ENCODE results near the gene PDE7B. TPM values are rescaled to one million over a fixed set of nuclear protein-coding genes. Genes with fewer than 3 reads are reported as not detected.

Gene PDE7B
- total and polyA plus RNA-seq, 2 of the 8 experiments (the other 6 are each of a cell fraction or from before 2014, with no cell fraction given): not detected

GRCh38 chr6:135866445-135867123, 15.1 kb downstream of the PDE7B start:
- H4K20me1 ChIP-seq (replicated peaks in 1 of 2; ENCODE audit: control insufficient read depth in 1 of 2, insufficient read depth in 2 of 2, low read length in 2 of 2): no peaks in the 10 kb centered on the region
- H2BK120ac ChIP-seq (replicated peaks; ENCODE audit: low read depth, low read length): no peak overlapping the region
- H3K79me2 ChIP-seq (ENCODE audit: control insufficient read depth in 1 of 2, insufficient read depth in 2 of 2, low read length in 2 of 2): no peaks in the 10 kb centered on the region
- no peak overlapping the region for H3K14ac ChIP-seq (ENCODE audit: insufficient read length)
- H3K9ac ChIP-seq (replicated peaks in 1 of 4; ENCODE audit: extremely low read depth in 1 of 4, low read depth in 3 of 4, low read length in 3 of 4): no peak overlapping the region
- ChIA-PET CTCF (ENCODE audit: partially characterized antibody) (no interaction called here), POLR2A (ENCODE audit: partially characterized antibody) (no interaction called here)
- DNase-seq (ENCODE audit: low read depth in 1 of 2, low spot score in 2 of 2) (no peak), FAIRE-seq (no peak)
- no peak overlapping the region for H2BK15ac ChIP-seq (ENCODE audit: low read length)
- no peaks in the 10 kb centered on the region for H3K36me3 ChIP-seq (ENCODE audit: control insufficient read depth in 2 of 4, insufficient read depth in 4 of 4, low read length in 3 of 4)
- H2AK5ac ChIP-seq (ENCODE audit: low read depth, low read length): no peak overlapping the region
- H3K4me2 ChIP-seq (ENCODE audit: insufficient read depth in 1 of 2, low read depth in 2 of 2, low read length in 2 of 2): no peak overlapping the region
- no peak overlapping the region for H3K4ac ChIP-seq (replicated peaks; ENCODE audit: insufficient read length, low read depth, low read length)
- H3K23me2 ChIP-seq (ENCODE audit: low read depth, low read length): no peaks in the 10 kb centered on the region
- no peak overlapping the region for H2AFZ ChIP-seq (ENCODE audit: low read length)
- H4K8ac ChIP-seq (ENCODE audit: extremely low read depth, insufficient read depth, low read length): no peak overlapping the region
- H3K18ac ChIP-seq (ENCODE audit: extremely low read depth, low read length): no peak overlapping the region
- H3K4me3 ChIP-seq (ENCODE audit: extremely low read depth in 1 of 4, insufficient read depth in 2 of 4, low read depth in 3 of 4, low read length in 4 of 4): no peak overlapping the region
- H3K27ac ChIP-seq (ENCODE audit: low read depth, low read length): no peak overlapping the region
- H4K91ac ChIP-seq (replicated peaks; ENCODE audit: insufficient read length, low read length): no peak overlapping the region
- H3K4me1 ChIP-seq (replicated peaks in 1 of 4; ENCODE audit: control insufficient read depth in 3 of 4, insufficient read depth in 4 of 4, low read length in 3 of 4): no peaks in the 10 kb centered on the region
- 92% methylated on average over 7 of the region's 7 CpGs; no CpG with 5 or more reads in 1 of the 2 experiments for WGBS, 2 experiments (ENCODE audit: extremely low coverage in 1 of 2, insufficient coverage in 1 of 2, insufficient read length in 1 of 2, insufficient replicate concordance in 2 of 2, low coverage in 1 of 2, low lambda C conversion rate in 2 of 2, missing lambda C conversion rate in 1 of 2)
- H2BK12ac ChIP-seq (ENCODE audit: low read depth, low read length): no peak overlapping the region
- no peak overlapping the region for H2BK5ac ChIP-seq (ENCODE audit: low read depth, low read length)
- no peak overlapping the region for H2BK20ac ChIP-seq (ENCODE audit: low read length)
- H3K79me1 ChIP-seq (ENCODE audit: low read depth, low read length): no peaks in the 10 kb centered on the region
- H3K23ac ChIP-seq (ENCODE audit: insufficient read length): no peak overlapping the region
- no peaks in the 10 kb centered on the region for H3K27me3 ChIP-seq (replicated peaks in 1 of 4; ENCODE audit: control insufficient read depth in 3 of 4, extremely low read depth in 1 of 4, insufficient read depth in 3 of 4, low read length in 3 of 4)
- no peak overlapping the region for H4K5ac ChIP-seq (ENCODE audit: insufficient read length, low read depth, low read length)
- H3K56ac ChIP-seq (replicated peaks; ENCODE audit: insufficient read length, low read depth, low read length): no peak overlapping the region
- H3K9me3 ChIP-seq (ENCODE audit: insufficient read depth in 2 of 2, low read depth in 1 of 2, low read length in 1 of 2): no peaks in the 10 kb centered on the region
- TF ChIP-seq RFX5 (IDR thresholded peaks at IDR 0.05; ENCODE audit: borderline replicate concordance, low read depth, low read length) (no peak), RBBP5 (IDR thresholded peaks at IDR 0.05; ENCODE audit: borderline replicate concordance, low read depth, low read length) (no peak), RNF2 (IDR thresholded peaks at IDR 0.05; ENCODE audit: borderline replicate concordance, low read depth, low read length, missing control alignments, poor library complexity, severe bottlenecking) (no peak), KDM5A (IDR thresholded peaks at IDR 0.05; ENCODE audit: low read length) (no peak), NANOG (IDR thresholded peaks at IDR 0.05; ENCODE audit: insufficient read depth, low read depth, low read length, poor library complexity, severe bottlenecking) (no peak), SP1 (IDR thresholded peaks at IDR 0.05; ENCODE audit: low read depth, low read length) (no peak)
- TF ChIP-seq, protein P1, sequence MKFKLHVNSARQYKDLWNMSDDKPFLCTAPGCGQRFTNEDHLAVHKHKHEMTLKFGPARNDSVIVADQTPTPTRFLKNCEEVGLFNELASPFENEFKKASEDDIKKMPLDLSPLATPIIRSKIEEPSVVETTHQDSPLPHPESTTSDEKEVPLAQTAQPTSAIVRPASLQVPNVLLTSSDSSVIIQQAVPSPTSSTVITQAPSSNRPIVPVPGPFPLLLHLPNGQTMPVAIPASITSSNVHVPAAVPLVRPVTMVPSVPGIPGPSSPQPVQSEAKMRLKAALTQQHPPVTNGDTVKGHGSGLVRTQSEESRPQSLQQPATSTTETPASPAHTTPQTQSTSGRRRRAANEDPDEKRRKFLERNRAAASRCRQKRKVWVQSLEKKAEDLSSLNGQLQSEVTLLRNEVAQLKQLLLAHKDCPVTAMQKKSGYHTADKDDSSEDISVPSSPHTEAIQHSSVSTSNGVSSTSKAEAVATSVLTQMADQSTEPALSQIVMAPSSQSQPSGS (IDR thresholded peaks at IDR 0.05; ENCODE audit: low read length): no peak
- TF ChIP-seq, protein P2, sequence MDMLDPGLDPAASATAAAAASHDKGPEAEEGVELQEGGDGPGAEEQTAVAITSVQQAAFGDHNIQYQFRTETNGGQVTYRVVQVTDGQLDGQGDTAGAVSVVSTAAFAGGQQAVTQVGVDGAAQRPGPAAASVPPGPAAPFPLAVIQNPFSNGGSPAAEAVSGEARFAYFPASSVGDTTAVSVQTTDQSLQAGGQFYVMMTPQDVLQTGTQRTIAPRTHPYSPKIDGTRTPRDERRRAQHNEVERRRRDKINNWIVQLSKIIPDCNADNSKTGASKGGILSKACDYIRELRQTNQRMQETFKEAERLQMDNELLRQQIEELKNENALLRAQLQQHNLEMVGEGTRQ (IDR thresholded peaks at IDR 0.05; ENCODE audit: low read length): no peak
- TF ChIP-seq, protein P3, sequence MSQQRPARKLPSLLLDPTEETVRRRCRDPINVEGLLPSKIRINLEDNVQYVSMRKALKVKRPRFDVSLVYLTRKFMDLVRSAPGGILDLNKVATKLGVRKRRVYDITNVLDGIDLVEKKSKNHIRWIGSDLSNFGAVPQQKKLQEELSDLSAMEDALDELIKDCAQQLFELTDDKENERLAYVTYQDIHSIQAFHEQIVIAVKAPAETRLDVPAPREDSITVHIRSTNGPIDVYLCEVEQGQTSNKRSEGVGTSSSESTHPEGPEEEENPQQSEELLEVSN (IDR thresholded peaks at IDR 0.05): no peak

Data from H1 (cell line).